ENCODE data around the gene TSR3.

TSR3 gene

DNA sequence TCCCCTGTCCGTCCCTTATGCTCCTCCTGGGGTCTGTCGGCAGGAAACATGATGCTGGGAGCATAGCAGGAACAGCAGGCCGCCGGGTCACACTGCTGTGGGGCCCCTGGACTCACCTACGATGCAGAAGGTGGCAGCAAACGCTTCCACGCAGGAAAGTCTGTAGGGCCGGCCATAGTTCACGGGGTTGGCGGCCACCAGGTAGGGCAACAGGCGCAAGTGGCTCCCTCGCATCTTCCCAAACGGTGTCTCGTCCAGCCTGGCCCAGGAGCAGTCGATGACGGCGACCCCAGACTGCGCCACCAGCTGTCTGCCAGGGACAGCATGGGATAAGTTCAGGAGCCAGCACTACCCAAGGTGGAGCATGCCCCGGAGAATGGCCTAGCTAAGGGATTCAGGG lies 987 bp downstream of the TSR3 start:
- DNase-seq: no peak

DNA sequence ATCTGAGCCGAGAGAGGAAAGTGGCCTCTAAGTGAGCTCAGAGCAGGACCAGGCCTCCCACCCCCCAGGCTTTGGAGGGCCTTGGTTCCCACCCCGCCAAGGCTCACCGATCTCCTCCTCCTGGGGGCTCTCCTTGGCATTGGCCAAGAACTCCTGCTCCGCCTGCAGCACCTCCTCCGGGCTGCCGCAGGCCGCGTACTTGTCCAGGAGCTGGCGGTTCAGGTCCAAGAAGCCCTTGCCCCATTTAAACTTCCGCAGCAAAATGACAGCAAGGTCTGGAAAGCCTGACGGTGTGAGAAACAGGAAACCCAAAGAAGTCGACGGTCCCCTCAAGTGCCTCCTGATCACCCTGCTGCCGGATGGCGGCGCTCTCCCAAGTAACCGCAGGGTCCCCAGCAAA lies 1.7 kb downstream of the TSR3 start:
- no peak for DNase-seq

DNA sequence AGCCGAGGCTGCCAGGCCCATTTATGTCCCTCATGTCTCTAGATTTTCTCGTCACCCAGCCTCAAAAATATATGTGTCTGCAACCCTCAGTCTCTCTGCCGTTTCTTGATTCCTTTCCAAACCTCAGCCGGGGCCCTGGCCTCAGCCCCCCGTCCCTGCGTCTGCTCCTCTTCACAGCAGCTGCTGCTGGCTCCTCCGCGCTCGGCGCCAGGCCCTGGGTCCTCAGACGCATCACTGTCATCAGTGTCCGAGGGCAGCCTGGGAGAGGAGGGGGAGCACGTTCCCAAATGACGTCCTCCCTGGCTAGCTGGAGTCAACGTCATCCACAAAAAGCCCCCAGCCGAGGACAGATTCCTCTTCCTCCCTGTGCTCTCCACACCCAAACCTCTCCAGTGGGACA lies 2.3 kb downstream of the TSR3 start:
- no peak for DNase-seq

DNA sequence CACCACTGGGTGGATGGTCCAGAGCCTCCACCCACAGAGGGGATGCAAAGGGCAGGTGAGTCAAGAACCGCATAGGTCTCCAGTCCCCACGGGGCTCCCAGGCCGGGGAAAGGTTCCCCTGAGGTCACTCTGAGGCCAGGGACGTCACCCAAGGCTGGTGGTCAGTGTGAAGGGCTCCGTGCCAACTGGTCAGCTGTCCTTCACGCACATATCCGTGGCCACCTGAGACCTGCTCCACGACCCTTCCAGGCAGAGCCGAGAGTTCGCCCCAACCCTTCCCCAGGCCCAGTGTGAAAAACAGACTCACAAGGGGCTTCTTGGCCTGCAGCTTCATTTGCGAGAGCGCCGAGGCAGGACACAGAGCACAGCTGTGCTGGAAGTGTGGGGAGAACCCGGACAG lies 2.8 kb downstream of the TSR3 start:
- DNase-seq: no peak

DNA sequence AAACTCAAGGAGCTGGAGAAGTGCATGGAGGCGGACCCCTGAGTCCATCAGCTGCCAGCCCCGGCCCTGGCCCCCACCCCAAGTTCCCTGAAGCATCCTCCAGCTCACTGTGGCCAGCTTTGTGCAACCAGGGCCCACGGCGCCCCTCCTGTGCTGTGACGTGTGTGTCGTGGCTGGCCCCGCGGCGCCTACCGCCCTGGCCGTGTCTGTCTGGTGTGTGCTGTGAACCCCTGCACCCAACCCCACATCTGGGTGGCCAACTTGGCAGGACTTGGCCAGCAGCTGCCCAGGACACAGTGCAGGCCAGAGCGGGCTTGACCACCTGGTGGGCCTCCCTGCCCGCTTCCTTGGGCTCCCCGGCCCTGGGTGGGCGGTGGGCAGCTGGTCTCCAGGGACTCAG lies 3.2 kb downstream of the TSR3 start:
- no peak for DNase-seq

DNA sequence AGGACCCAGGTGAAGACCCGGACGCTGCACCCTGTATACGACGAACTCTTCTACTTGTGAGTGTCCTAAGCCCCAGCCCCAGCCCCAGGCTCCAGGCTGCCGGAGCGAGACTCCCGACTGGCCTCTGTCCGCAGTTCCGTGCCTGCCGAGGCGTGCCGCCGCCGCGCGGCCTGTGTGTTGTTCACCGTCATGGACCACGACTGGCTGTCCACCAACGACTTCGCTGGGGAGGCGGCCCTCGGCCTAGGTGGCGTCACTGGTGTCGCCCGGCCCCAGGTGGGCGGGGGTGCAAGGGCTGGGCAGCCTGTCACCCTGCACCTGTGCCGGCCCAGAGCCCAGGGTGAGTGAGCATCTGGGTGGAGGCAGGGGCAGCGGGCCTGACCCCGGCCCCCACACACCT lies 3.7 kb downstream of the TSR3 start:
- no peak for DNase-seq

DNA sequence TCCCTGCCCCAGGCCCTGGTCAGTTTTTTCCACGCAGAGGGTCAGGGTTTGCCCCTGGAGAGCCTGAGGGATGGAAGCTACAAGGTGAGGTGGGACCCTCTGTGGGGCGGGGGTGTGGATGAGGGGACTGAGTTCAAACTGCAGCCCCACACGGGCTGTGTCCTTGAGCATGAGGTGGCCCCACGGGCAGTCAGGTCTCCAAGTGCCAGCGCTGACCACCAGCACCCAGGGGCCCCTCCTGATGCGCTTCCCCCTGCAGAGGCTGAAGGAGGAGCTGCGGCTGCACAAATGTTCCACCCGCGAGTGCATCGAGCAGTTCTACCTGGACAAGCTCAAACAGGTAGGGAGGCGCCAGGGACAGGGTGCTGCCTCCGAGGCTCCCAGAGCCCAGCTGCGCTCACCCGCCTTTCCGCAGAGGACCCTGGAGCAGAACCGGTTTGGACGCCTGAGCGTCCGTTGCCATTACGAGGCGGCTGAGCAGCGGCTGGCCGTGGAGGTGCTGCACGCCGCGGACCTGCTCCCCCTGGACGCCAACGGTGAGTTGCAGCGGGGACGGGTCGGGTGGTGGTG lies 4.3 kb downstream of the TSR3 start:
- DNase-seq: no peak

DNA sequence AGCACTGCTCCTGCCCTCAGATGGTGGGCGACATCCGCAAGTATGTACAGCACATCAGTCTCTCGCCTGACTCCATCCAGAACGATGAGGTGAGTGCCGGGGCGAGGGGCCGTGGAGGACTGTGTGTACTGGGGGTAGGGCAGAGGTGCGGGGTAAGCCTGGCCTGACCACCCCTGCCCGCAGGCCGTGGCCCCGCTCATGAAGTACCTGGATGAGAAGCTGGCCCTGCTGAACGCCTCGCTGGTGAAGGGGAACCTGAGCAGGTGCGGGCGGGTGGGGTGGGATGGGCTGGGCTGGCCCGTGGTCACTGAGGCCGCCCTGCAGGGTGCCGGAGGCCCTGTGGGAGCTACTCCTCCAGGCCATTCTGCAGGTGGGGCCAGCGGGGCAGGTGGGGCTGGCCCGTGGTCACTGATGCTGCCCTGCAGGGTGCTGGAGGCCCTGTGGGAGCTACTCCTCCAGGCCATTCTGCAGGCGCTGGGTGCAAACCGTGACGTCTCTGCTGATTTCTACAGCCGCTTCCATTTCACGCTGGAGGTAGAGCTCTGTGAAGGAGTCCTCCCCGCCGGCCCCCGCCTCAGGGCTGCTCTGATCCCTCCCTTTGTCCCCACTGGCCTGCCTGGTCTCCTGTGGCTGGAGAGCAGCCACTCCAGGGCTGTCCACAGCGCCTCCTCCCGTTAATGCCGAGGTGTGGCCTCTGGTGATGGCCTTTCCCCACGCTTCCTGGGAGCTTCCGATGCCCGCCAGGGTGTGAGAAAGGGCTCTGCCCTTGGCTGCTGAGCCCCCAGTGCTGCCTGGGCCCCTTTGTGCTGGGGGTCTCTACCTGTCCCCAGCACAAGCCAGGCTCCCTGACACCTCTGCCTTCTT lies 5.0 kb downstream of the TSR3 start:
- no peak for DNase-seq

DNA sequence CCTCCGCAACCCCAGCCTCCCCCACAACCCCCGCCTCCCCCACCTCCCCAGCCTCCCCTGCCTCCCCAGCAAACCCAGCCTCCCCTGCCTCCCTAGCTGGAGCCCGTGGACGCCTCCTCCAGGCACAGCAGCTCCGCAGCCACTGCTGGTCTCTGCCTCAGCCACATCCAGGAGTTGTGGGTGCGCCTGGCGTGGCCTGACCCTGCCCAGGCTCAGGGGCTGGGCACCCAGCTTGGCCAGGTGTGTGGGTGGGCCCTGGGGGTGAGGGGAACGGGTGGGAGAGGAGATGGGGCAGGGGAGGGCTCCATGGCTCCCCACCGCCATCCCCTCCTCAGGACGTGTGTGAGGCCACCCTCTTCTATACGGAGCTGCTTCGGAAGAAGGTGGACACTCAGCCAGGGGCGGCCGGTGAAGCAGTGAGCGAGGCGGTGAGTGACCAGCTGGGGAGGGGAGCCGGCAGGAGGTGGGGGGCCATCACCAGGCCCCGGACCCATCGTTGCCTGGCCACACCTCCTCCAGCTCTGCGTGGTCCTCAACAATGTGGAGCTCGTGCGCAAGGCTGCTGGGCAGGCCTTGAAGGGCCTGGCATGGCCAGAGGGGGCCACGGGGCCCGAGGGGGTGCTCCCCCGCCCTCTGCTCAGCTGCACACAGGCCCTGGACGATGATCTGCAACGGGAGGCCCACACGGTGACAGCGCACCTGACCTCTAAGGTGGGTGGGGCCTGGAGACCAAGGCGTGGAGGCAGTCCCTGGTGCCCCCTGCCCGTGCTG lies 5.8 kb downstream of the TSR3 start:
- no peak for DNase-seq

DNA sequence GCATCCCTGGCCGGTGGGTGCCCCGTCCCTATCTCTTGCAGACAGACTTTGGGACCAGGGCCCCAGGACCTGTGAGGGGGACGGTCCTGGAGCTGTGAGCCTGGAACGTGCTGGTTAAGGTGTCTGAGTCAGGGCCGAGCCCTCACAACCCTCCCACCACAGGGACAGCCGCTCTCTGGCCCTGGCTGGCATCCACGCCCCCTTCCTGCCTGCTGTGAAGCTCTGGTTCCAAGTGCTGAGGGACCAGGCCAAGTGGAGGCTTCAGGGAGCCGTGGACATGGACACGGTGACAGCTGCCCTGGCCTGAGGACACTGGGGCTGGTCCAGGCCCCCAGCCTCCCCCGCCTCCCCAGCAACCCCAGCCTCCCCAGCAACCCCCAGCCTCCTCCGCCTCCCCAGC lies 6.6 kb downstream of the TSR3 start:
- no peak for DNase-seq

DNA sequence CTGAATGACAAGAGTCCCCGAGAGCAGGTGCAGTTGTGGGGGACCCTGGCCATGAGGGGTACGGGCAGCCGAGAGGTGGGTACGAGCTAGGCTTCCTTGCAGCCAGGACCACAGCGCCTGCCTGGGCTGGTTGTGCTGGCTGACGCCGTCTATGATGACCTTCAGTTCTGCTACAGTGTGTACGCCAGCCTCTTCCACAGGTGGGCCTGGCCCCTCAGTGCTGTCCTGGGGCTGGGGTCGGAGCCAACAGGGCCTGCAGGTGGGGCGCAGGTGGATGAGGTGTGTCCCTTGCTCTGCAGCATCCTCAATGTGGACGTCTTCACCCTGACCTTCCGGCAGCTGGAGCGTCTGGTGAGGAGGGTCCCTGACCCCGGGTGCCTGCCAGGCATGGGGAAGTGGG lies 7.2 kb downstream of the TSR3 start:
- DNase-seq: no peak

DNA sequence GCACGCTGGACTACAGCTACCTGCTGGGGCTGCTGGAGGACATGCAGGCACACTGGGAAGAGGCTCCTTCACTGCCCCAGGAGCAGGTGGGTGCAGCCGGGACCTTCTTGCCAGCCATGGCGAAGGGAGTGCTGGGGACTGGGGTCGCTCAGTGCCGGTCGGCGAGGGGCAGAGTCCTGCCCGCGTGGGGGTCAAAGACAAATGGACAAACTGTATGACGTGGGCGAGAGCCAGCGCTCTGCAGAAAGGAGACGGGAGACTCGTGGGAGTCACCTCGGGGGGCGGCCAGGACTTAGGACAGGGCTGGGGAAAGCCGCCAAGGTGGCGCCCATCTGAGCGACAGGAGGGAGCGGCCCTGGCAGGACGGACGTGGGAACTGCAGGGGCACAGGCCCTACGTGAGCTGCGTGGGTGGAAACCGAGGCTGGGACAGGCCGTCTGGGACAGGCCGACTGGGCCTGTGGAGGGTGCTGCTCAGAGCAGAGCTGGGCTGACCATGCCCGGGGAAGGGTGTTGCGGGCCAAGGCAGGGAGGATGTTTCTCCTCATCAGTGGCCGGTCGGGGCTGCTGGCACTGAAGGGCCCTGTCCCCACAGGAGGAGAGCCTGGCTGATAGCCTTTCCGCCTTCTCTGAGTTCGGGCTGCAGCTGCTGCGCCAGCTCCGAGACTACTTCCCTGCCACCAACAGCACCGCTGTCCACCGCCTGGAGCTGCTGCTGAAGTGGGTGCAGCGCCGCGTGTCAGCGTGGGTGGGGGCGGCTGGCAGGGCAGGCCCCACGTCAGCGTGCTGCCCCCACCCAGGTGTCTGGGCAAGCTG lies 8.0 kb downstream of the TSR3 start:
- DNase-seq: no peak

DNA sequence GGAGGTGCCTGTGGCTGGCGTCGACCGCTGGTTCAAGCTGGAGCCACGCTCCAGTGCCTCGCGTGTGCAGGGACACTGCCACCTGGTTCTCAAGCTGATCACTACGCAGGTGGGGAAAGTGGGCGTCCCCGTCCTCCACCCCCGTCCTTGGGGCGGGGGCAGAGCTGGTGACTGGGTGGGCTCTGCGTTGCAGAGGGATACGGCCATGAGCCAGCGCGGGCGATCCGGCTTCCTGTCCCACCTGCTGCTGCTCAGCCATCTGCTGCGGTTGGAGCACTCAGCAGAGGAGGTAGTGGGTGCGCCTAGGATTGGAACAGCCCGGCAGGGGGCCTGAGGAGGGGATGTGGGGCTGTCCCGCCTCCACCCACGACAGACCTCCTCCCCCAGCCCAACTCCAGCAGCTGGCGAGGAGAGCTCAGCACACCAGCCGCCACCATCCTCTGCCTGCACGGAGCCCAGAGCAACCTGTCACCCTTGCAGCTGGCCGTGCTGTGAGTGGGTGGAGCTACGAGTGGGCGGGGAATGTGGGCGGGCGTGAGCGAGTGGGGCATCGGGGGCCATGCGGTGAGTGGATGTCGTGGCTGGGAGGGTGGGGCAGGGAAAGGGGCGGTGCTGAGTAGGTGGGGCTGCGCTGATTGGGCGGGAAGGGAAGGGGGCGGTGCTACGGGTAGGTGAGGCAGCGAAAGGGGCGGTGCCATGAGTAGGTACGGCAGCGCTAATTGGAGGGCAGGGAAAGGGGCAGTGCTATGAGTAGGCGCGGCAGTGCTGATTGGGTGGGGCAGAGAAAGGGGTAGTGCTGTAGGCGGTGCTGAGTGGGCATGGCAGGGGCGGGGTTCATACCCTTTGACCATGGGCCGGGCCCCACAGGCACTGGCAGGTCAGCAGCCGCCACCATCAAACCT lies 8.9 kb downstream of the TSR3 start:
- peak; percentile 99 for DNase-seq

DNA sequence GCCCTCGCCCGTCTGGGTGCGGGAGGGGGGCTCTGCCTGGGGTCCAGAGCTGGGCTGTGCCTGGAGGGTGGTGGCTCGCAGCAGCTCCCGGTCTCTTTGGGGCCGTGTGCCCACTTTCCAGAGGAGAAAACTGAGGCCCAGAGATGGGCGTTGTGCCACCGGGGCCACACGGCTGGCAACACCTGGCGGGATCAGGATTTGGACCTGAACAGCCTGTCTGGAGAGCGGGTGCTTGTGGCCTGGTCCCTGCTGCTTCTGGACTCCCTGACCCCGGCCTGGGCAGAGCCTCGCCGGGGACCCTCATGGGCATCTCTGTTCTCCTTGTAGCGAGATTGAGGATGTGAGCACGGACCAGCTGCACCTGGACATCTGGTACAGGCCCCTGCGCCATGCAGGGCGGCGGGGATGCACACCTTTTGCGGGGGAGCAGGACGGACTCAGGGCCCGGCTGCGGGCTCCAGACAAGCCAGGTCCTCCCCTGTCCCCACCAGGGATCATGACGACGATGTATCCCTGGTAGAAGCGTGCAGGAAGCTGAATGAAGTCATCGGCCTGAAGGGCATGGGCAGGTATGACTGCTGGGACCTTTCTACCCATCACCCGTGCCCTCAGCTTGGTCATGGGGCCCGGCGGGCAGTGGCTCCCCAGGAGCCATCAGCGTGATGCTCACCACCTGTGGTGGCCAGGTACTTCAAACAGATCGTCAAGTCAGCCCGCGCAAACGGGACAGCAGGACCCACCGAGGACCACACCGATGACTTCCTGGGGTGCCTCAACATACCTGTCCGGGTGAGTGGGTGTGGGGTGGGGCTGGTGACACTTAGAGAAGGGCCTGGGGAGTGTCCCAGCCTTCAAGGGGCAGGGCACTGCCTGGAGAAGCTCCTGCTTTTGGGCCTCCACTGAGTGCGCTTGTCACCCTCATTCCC lies 9.9 kb downstream of the TSR3 start:
- no peak for DNase-seq

DNA sequence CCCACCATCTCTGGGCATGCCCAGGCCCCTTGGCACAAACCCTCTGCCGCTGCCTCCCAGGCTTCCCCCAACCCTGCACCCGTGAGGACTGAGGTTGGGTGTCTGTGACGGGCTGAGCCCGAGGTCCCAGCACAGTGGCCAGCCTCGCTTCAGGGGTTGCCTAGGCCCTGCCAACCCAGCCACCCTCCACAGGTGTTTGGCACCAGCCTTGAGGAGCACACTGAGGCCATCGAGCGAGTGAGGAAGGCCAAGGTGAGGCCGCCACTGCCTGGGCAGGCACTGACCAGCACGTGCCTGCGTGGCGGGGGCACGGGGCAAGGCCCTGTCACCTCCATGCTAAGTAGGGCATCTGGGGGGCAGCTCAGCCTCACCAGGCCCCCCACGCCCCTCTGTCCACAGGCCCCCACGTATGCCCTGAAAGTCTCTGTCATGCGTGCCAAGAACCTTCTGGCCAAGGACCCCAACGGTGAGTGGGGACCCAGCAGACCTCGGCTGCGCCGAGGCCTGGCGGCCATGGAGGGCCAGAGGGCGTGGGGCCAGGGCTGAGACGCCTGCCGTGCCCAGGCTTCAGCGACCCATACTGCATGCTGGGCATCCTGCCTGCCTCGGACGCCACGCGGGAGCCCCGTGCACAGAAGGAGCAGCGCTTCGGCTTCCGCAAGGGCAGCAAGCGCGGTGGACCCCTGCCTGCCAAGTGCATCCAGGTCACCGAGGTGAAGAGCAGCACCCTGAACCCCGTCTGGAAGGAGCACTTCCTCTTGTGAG lies 10.8 kb downstream of the TSR3 start:
- DNase-seq: no peak

DNA sequence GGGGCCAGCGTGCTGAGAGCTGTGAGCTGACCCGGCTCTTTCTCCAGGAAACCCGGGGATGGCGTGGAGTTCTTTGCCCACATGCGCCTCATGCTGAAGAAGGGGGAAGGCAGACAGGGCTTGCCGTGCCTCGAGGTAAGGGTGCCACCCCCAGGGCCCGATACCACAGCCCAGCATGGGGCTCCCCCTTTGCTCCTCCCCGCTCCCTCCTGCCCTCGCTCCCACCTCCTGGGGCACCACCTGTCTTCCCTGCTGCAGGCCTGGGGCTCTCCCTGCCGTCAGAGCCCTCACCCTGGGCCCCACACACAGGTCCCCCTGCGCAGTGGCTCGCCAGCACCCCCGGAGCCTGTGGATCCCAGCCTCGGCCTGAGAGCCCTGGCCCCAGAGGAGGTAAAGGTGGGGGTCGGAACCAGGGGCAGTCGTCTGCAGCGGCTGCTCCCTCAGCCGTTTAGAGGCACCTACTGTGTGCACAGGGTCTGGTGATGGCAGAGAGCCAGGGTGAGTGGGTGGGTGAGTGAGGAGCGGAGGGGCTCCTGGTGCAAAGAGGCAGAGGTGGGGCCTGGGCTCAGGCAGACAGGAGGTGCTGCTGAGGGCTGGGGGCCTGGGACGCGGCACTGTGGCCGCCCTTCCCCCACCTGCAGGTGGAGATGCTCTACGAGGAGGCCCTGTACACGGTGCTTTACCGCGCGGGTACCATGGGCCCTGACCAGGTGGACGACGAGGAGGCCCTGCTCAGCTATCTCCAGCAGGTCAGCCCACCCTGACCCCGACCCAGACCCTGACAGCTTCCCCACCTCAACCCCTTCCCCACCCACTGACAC lies 12.6 kb downstream of the TSR3 start:
- DNase-seq: no peak

DNA sequence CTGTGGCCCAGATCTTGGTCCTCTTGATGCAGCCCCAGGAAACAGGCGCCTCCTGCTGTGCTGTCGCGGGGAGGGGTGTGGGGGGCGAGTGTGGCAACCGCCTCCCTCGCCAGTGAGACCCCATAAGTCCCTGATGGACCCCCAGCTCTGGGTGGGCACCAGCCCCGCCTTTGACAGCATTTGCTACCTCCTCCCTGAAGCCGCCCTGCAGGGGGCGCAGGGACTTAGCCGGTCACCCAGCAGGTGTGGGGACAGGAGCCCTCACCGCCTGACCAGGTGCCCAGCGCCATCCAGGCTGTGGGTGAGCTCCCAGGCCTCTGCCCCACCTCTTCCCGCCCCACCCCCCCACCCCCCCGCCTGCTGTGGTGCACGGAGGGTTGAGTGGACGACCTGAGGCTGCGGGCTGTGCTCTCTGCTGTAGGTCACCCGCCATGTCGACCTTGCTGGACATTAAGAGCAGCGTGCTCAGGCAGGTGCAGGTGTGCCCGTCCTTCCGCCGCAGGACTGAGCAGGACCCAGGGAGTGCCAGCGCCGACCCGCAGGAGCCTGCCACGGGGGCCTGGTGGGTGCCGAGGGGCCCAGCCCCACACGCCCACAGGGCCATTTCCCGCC lies 13.5 kb downstream of the TSR3 start:
- peak; percentile 69 for DNase-seq

DNA sequence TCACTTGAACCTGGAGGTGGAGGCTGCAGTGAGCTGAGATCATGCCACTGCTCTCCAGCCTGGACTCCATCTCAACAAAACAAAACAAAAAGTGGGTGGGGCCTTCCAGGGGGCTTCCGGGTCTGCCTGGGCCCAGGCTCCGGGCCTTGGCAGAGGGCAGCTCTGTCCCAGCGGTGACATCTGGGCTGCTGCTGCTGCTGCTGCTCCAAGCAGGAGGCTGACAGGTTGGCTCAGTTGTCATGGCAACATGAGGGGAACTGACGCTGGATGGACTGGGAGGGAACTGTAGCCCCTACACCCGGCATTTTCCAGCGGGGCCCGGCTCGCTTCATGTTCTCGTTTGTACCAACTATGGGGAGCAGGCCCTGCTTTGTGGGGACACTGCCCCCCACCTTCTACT lies 14.2 kb downstream of the TSR3 start:
- no peak for DNase-seq

DNA sequence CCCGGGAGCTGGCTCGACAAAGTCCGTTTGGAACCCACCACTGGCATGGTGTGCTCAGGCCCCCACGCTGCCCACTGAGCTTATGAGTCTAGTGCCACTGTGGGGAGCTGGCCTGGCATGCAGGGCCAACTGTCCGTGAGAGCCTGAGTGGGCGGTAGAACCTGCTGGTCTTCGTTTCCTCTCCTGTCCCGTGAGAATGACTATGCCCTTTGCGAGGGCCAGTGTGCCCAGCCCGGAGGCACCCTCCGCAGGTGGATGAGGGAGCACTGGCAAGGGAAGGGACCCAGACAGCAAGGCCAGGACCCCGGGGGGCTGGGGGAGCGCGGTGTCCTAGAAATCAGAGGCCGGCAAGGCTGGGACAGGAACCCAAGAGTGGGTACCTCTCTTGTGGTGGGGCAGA lies 15.1 kb downstream of the TSR3 start:
- no peak for DNase-seq

All from 8988T (cell line).